AG09319 (cell line): ENCODE data around the gene MYO3B.
"Not testable (repeated sequence)": the region's sequence is repeated elsewhere in the genome, so short reads cannot be mapped to it uniquely, and the experiment has no call there.

Source experiments
- DNase-seq: peaks from one replicate; pipeline ENCODE4 v3.0.0-alpha.2; 2010; ENCODE audit warnings: low read depth; ENCODE audit errors: extremely low read depth
- TF ChIP-seq, protein P1 (sequence below): IDR thresholded peaks from 2 replicates; pipeline ENCODE4 v1.5.1; 2011; ENCODE audit warnings: low read depth, mild to moderate bottlenecking, inconsistent platforms, low read length, moderate library complexity

MYO3B gene

DNA sequence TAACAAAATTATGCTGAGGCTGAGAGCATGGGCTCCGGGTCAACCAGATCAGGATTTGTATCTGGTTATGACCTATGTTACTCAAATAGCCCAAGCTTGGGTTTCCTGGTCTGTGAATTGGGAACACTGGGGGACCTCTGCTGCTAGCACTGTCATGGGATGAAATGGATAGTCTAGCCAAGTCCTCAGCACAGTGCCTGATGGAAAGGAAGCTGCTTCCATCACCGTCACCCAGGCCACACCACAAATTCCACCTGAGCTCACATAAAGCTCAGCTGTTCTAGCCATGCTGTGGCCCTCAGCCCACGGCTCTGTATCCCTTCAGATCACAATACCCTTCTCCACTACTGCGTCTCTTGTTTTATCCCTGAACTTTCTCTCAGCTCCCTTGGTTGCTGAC, 357.6 kb downstream of the MYO3B start:
- TF ChIP-seq, protein P1, sequence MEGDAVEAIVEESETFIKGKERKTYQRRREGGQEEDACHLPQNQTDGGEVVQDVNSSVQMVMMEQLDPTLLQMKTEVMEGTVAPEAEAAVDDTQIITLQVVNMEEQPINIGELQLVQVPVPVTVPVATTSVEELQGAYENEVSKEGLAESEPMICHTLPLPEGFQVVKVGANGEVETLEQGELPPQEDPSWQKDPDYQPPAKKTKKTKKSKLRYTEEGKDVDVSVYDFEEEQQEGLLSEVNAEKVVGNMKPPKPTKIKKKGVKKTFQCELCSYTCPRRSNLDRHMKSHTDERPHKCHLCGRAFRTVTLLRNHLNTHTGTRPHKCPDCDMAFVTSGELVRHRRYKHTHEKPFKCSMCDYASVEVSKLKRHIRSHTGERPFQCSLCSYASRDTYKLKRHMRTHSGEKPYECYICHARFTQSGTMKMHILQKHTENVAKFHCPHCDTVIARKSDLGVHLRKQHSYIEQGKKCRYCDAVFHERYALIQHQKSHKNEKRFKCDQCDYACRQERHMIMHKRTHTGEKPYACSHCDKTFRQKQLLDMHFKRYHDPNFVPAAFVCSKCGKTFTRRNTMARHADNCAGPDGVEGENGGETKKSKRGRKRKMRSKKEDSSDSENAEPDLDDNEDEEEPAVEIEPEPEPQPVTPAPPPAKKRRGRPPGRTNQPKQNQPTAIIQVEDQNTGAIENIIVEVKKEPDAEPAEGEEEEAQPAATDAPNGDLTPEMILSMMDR, result no peak
- no peak for DNase-seq

DNA sequence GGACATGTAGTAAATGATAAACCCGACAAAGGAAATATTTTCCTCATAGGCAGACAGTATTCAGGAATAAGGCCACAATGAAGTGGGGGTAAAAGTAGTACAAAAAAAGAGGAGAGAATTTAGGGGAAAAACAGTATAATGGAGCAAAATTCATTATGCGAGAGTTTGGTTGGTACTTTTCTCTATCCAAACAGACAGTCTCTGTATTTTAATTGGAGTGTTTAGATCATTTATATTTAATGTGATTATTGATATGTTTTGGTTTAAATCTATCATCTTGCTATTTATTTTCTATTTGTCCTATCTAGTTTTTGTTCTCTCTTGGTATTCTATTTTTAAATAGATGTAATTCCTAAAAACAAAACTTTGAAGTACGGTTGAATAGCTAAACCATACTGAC, 366.9 kb downstream of the MYO3B start:
- DNase-seq, result no peak

DNA sequence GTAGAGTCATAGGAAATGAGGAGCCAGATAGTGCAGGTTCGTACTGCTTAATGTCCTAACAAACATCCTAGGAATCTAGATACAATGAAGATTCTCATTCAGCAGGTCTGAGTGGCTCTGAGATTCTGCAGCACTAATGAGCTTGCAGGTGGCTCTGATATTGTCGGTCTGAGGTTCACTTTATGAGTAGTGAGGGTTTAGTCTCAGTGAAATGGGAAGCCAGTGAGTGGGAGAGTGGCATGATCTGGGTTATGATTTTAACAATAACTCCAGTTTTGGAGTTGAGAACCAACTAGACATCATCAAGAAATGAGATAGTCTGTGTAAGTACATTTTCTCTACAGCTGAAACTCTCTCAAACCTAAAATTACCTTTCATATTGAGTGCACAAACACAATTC, 370.4 kb downstream of the MYO3B start:
- DNase-seq, result no peak
- TF ChIP-seq, protein P1, result no peak

More for the DNA sequence above, 366.9 kb downstream of the MYO3B start:
- TF ChIP-seq, protein P1, result no peak

DNA sequence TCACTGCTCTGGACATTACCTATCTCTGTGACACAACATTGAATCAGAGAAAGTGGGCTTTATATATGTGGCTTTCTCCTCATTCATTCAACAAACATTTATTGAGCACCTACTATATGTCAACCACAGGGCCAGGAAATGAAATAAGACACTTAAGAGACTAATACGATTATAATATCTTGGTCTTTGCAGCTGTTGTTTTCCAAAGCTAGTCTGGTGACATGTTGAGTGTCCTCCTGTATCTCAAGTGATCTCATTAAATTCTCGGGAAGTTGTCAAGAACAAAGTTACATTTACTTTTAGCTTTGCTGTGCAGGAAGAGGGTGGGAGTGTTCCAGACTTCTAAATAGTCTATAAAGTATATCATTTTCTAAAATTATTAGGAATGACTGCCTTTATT, 372.6 kb downstream of the MYO3B start:
- no peak for DNase-seq
- TF ChIP-seq, protein P1, result no peak

DNA sequence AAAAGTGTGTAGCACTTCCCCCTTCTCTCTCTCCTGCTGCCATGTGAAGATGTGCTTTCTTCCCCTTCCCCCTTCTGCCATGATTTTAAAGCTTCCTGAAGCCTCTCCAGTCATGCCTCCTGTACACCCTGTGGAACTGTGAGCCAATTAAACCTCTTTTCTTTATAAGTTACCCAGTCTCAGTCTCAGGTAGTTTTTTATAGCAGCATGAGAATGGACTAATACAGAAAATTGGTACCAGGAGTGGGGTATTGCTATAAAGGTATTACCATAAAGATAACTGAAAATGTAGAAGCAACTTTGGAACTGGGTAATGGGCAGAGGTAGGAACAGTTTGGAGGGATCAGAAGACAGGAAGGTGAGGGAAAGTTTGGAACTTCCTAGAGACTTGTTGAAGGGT, 374.0 kb downstream of the MYO3B start:
- DNase-seq, result not testable (repeated sequence)

DNA sequence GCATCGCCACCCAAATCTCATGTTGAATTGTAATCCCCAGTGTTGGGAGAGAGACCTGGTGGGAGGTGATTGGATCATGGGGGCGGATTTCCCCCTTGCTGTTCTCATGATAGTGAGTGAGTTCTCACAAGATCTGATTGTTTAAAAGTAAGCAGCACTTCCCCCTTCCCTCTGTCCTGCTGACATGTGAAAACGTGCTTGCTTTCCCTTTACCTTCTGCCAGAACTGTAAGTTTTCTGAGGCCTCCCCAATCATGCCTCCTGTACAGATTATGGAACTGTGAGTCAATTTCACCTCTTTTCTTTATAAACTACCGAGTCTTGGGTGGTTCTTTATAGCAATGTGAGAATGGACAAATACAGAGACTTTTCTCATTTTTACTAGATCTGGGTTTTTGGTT, 375.8 kb downstream of the MYO3B start:
- TF ChIP-seq, protein P1, result no peak

DNA sequence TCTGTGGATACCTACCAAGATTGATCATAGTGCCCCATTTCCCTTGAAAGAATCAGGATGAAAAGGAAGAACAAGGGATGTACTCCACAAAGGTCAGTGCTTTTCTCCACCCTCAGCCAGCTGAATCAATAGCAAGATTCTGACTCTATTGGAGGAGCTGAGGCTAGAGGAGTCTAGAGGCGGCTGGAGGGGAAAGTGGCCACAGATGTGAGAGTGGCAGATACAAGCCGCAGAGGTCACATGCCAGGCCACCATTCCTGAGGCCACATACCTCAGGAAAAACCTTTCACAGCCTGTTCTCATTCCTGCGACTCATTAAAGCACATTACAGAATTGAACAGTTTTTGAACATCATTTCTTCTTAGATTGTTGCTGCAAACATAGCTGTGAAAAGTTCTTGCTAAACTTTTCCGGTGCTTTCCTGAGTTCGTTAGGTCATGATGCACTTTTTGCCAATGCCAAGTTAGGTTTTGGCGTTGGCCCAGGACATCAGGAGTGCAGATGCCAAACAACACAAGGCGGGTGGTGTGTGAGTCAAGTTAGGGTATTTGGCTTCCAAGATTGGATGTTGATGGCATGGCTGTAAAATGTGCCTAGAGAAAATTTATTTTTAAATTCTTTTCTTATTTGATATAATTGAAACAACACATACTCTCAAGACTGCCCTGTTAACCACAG, 376.5 kb downstream of the MYO3B start:
- peak; percentile 75 for DNase-seq
- TF ChIP-seq, protein P1, result no peak

More for the DNA sequence above, 375.8 kb downstream of the MYO3B start:
- no peak for DNase-seq

DNA sequence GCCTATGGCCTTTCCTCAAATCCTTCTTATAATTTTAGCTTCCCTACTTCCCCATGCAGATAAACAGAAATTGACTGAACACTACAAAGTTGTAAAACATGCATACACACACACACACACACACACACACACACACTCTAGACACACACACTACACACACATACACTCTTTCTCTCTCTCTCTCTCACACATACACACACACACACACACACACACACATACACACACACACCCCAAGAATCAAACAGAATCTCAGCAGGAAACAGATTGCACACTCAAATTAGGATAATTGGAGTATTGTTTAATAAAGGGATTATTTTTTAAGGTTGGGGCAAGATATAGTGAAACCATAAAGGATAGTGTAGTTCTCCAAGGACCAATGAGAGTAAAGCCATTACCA, 385.0 kb downstream of the MYO3B start:
- no peak for DNase-seq

More for the DNA sequence above, 385.0 kb downstream of the MYO3B start:
- TF ChIP-seq, protein P1, result no peak
